Measurements from ENCODE around the gene BAIAP2. TPM values are rescaled to one million over a fixed set of nuclear protein-coding genes. Genes with fewer than 3 reads are reported as not detected.

BAIAP2 gene
- polyA plus RNA-seq, 1 donor, result 13.6 TPM

DNA sequence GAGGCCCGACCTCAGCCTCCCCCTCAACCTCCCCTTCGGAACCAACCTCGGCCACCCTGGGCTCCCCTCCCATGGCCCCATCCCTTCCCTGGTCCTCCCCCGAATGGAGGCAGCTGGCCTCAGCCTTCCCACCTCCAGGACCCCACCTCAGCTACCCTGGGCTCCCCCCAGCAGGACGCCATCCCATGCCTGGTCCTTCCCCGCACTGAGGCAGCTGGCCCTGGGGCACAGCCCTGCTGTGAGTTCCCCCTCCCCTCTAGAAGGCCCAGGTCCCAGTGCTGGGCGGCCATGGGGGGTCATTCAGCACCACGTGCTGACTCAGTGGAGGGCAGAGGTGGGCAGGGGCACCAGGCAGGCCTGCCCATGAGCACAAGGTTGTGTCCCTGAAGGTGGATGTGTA lies 101.4 kb downstream of the BAIAP2 start:
- no peak for DNase-seq
- Histone ChIP-seq H3K36me3 (ENCODE audit: control insufficient read depth, insufficient read depth, low read length) (no peaks in the 10 kb centered on the region), H3K4me3 (ENCODE audit: low read length) (no peak overlapping the region), H3K4me1 (ENCODE audit: control insufficient read depth, insufficient read depth, low read length) (peaks cover 27% of the 10 kb centered on the region), H3K9me3 (ENCODE audit: control insufficient read depth, low read depth, low read length) (peaks cover 4% of the 10 kb centered on the region), H3K27ac (ENCODE audit: low read length) (no peak overlapping the region), H3K27me3 (ENCODE audit: control insufficient read depth, insufficient read depth, low read length) (no peaks in the 10 kb centered on the region)
- 80% methylated on average over 1 of the region's 8 CpGs for WGBS (ENCODE audit: insufficient coverage, low lambda C conversion rate)

DNA sequence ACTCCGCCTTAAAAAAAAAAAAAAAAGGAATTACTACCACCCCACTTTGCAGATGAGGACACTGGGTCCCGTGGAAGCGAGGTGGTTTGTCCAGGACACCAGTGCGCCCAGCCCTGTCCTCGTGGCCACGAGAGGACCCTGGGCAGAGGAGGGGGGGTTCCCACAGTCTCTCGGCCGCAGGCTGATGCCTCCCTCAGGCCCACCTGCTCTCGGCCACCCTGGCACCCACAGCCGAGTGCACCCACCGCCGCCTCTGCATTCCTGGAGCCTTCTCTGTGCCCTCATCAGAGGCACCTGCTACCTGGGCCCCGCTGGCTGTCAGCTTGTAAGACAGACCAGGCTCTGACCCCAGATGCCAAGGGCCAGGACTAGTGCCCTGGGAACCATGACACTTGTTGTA lies 102.3 kb downstream of the BAIAP2 start:
- H3K9me3 ChIP-seq (ENCODE audit: control insufficient read depth, low read depth, low read length), result peaks cover 4% of the 10 kb centered on the region
- H3K27me3 ChIP-seq (ENCODE audit: control insufficient read depth, insufficient read depth, low read length), result no peaks in the 10 kb centered on the region
- no peak overlapping the region for H3K27ac ChIP-seq (ENCODE audit: low read length)
- H3K4me1 ChIP-seq (ENCODE audit: control insufficient read depth, insufficient read depth, low read length), result peaks cover 25% of the 10 kb centered on the region
- no peak overlapping the region for H3K4me3 ChIP-seq (ENCODE audit: low read length)
- no CpG with 5 or more reads among the region's 13 CpGs for WGBS (ENCODE audit: insufficient coverage, low lambda C conversion rate)
- DNase-seq, result no peak
- no peaks in the 10 kb centered on the region for H3K36me3 ChIP-seq (ENCODE audit: control insufficient read depth, insufficient read depth, low read length)

- H3K4me1 ChIP-seq (ENCODE audit: control insufficient read depth, insufficient read depth, low read length), result peaks cover 23% of the 10 kb centered on the region
- H3K27me3 ChIP-seq (ENCODE audit: control insufficient read depth, insufficient read depth, low read length), result no peaks in the 10 kb centered on the region
- no peak overlapping the region for H3K27ac ChIP-seq (ENCODE audit: low read length)
- no CpG with 5 or more reads among the region's 15 CpGs for WGBS (ENCODE audit: insufficient coverage, low lambda C conversion rate)
- DNase-seq, result no peak
- H3K9me3 ChIP-seq (ENCODE audit: control insufficient read depth, low read depth, low read length), result peaks cover 7% of the 10 kb centered on the region
- H3K4me3 ChIP-seq (ENCODE audit: low read length), result no peak overlapping the region
- no peaks in the 10 kb centered on the region for H3K36me3 ChIP-seq (ENCODE audit: control insufficient read depth, insufficient read depth, low read length)
Observed at GRCh38 chr17:81138083-81138482, 103.1 kb downstream of the BAIAP2 start.

GRCh38 chr17:81138500-81138899 lies 103.5 kb downstream of the BAIAP2 start:
- WGBS (ENCODE audit: insufficient coverage, low lambda C conversion rate), result no CpG with 5 or more reads among the region's 25 CpGs
- no peak for DNase-seq
- Histone ChIP-seq H3K4me1 (ENCODE audit: control insufficient read depth, insufficient read depth, low read length) (peaks cover 23% of the 10 kb centered on the region), H3K9me3 (ENCODE audit: control insufficient read depth, low read depth, low read length) (peaks cover 7% of the 10 kb centered on the region), H3K27me3 (ENCODE audit: control insufficient read depth, insufficient read depth, low read length) (no peaks in the 10 kb centered on the region), H3K27ac (ENCODE audit: low read length) (no peak overlapping the region), H3K4me3 (ENCODE audit: low read length) (no peak overlapping the region), H3K36me3 (ENCODE audit: control insufficient read depth, insufficient read depth, low read length) (no peaks in the 10 kb centered on the region)

DNA sequence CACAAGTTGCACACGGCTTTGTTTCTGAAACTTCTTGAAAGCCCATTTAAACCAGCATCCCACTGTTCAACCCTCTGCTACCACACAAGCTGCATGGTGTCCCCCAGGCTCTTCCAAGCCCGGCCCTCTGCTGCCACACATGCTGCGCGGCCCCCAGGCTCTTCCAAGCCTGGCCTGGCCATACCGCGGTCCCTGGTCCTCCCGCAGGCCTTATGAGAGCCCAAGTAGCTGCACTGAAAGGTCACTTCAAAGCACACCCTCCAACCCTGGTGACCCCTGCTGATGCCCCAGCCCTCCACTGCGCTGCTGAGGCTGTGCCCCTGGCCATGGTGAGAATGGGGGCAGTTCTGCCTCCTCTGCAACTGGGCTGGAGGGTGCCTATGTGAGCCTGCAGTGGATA lies 104.5 kb downstream of the BAIAP2 start:
- no peak for DNase-seq
- Histone ChIP-seq H3K4me3 (ENCODE audit: low read length) (no peak overlapping the region), H3K27ac (ENCODE audit: low read length) (no peak overlapping the region), H3K9me3 (ENCODE audit: control insufficient read depth, low read depth, low read length) (peaks cover 7% of the 10 kb centered on the region), H3K4me1 (ENCODE audit: control insufficient read depth, insufficient read depth, low read length) (peaks cover 23% of the 10 kb centered on the region), H3K36me3 (ENCODE audit: control insufficient read depth, insufficient read depth, low read length) (no peaks in the 10 kb centered on the region), H3K27me3 (ENCODE audit: control insufficient read depth, insufficient read depth, low read length) (no peaks in the 10 kb centered on the region)
- no CpG with 5 or more reads among the region's 8 CpGs for WGBS (ENCODE audit: insufficient coverage, low lambda C conversion rate)

DNA sequence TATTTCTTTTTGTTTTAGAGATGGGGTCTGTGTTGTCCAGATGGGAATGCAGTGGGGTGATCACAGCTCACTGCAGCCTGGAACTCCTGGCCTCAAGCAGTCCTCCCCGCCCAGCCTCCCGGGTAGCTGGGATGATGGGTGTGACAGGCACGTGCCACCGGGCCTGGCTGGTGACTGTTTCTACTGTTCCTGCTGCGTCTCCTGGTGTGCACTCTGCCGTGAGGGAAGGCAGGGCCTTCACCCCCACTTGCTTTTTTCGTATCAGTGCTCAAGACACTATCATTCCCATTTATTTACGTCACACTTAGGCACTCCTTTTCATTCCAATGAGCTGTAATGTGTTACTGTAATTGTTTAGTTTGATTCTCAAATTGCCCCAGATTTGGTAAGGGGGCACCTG lies 105.1 kb downstream of the BAIAP2 start:
- no CpG with 5 or more reads among the region's 8 CpGs for WGBS (ENCODE audit: insufficient coverage, low lambda C conversion rate)
- Histone ChIP-seq H3K27ac (ENCODE audit: low read length) (no peak overlapping the region), H3K27me3 (ENCODE audit: control insufficient read depth, insufficient read depth, low read length) (no peaks in the 10 kb centered on the region), H3K4me1 (ENCODE audit: control insufficient read depth, insufficient read depth, low read length) (peaks cover 21% of the 10 kb centered on the region), H3K4me3 (ENCODE audit: low read length) (no peak overlapping the region), H3K9me3 (ENCODE audit: control insufficient read depth, low read depth, low read length) (peaks cover 7% of the 10 kb centered on the region), H3K36me3 (ENCODE audit: control insufficient read depth, insufficient read depth, low read length) (no peaks in the 10 kb centered on the region)
- DNase-seq, result no peak

DNA sequence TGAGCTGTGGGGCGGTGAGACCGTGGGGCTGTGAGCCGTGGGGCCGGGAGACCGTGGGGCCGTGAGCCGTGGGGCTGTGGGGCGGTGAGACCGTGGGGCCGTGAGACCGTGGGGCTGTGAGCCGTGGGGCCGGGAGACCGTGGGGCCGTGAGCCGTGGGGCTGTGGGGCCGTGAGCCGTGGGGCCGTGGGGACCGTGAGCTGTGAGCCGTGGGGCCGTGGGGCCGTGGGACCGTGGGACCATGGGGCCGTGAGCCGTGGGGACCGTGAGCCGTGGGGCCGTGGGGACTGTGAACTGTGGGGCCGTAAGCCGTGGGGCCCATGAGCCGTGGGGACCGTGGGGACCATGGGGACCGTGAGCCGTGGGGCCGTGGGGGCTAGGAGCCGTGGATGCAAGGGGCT lies 105.7 kb downstream of the BAIAP2 start:
- Histone ChIP-seq H3K27me3 (ENCODE audit: control insufficient read depth, insufficient read depth, low read length) (no peaks in the 10 kb centered on the region), H3K9me3 (ENCODE audit: control insufficient read depth, low read depth, low read length) (peaks cover 7% of the 10 kb centered on the region), H3K4me3 (ENCODE audit: low read length) (no peak overlapping the region), H3K27ac (ENCODE audit: low read length) (no peak overlapping the region), H3K36me3 (ENCODE audit: control insufficient read depth, insufficient read depth, low read length) (no peaks in the 10 kb centered on the region), H3K4me1 (ENCODE audit: control insufficient read depth, insufficient read depth, low read length) (peaks cover 21% of the 10 kb centered on the region)
- WGBS (ENCODE audit: insufficient coverage, low lambda C conversion rate), result no CpG with 5 or more reads among the region's 37 CpGs
- no peak for DNase-seq

DNA sequence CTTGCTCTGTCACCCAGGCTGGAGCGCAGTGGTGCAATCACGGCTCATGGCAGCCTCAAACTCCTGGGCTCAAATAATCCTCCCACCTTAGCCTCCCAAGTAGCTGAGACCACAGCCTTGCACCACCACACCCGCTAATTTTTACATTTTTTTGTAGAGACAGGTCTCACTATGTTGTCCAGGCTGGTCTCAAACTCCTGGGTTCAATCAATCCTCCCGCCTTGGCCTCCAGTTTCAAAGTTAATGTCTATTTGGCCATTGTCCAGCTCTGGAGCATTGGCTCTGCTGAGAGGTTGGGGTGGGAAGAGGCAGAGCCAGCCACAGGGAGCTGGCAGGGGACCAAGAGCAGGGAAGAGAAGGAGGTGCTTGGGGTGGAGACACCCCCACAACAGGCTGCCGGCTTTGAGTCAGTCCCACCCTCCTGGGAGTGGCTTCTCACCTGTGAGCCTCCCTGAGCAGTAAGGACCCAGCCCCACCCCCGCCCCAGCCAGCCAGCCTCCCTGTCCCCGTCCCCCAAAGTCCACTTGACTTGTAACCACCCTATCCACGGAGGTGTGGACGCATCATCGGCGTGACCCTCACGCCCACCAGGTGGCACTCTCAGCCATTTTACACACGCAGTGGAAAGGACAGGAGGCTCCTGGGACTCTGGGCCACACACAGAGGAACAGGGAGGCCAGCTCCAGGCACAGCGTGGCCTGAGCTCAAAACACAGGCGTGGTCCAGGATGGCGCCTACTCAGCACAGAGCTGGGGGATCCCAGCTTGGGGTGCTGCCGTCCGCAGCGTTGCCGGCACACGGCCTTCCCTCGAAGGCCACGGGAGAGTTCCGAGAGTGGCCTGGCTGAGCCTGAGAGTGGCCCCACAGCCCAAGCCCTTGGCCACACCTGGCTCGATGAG lies 107.6 kb downstream of the BAIAP2 start:
- no CpG with 5 or more reads among the region's 25 CpGs for WGBS (ENCODE audit: insufficient coverage, low lambda C conversion rate)
- peaks cover 7% of the 10 kb centered on the region for H3K9me3 ChIP-seq (ENCODE audit: control insufficient read depth, low read depth, low read length)
- H3K36me3 ChIP-seq (ENCODE audit: control insufficient read depth, insufficient read depth, low read length), result no peaks in the 10 kb centered on the region
- DNase-seq, result peak; percentile 94 to 96
- H3K27me3 ChIP-seq (ENCODE audit: control insufficient read depth, insufficient read depth, low read length), result no peaks in the 10 kb centered on the region
- H3K27ac ChIP-seq (ENCODE audit: low read length), result peak overlapping the region; percentile 52
- H3K4me1 ChIP-seq (ENCODE audit: control insufficient read depth, insufficient read depth, low read length), result peaks cover 21% of the 10 kb centered on the region
- H3K4me3 ChIP-seq (ENCODE audit: low read length), result no peak overlapping the region

GRCh38 chr17:81143200-81143527 lies 108.2 kb downstream of the BAIAP2 start:
- WGBS (ENCODE audit: insufficient coverage, low lambda C conversion rate), result no CpG with 5 or more reads among the region's 11 CpGs
- H3K27ac ChIP-seq (ENCODE audit: low read length), result peak overlapping the region; percentile 52
- DNase-seq, result no peak

DNA sequence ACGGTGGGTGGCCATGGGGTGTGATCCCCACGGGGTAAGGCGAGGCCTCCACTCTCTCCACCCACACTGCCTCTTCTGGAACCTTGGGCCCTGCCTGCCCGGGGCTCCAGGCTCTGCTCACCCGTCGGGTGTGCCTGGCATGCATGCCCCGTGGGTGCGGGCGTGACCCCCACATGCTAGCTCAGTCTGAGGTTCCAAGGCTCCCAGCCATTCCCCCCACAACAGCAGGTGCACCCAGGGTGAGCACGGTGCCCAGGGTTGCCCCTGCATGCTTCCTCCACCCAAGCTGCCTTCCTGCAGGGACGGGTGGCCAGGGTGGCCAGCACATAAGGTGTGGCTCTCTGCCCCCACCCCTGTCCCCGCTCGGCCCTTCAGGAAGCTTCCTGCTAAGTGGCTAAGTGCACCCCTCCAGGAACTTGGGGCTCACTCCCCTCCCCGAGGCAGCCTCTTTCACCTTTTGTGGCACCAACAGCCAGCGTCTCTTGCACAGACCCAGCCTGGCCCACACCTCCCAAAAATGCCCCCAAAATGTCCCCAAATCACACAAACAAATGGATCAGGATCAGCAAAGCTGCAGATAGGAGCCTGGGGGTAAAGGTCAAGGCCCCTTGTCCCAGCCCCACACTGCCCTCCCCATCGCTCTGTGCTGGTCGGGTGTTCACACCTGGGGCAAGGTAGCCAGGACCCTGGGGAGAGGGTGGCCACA lies 108.9 kb downstream of the BAIAP2 start:
- Histone ChIP-seq H3K27me3 (ENCODE audit: control insufficient read depth, insufficient read depth, low read length) (no peaks in the 10 kb centered on the region), H3K4me3 (ENCODE audit: low read length) (no peak overlapping the region), H3K9me3 (ENCODE audit: control insufficient read depth, low read depth, low read length) (peaks cover 3% of the 10 kb centered on the region), H3K36me3 (ENCODE audit: control insufficient read depth, insufficient read depth, low read length) (no peaks in the 10 kb centered on the region), H3K4me1 (ENCODE audit: control insufficient read depth, insufficient read depth, low read length) (peaks cover 21% of the 10 kb centered on the region), H3K27ac (ENCODE audit: low read length) (no peak overlapping the region)
- WGBS (ENCODE audit: insufficient coverage, low lambda C conversion rate), result no CpG with 5 or more reads among the region's 17 CpGs
- peak in 1 of 2 donors; percentile 21 for DNase-seq

More at GRCh38 chr17:81143200-81143527, 108.2 kb downstream of the BAIAP2 start:
- Histone ChIP-seq H3K9me3 (ENCODE audit: control insufficient read depth, low read depth, low read length) (peaks cover 6% of the 10 kb centered on the region), H3K4me3 (ENCODE audit: low read length) (no peak overlapping the region), H3K36me3 (ENCODE audit: control insufficient read depth, insufficient read depth, low read length) (no peaks in the 10 kb centered on the region), H3K4me1 (ENCODE audit: control insufficient read depth, insufficient read depth, low read length) (peaks cover 21% of the 10 kb centered on the region), H3K27me3 (ENCODE audit: control insufficient read depth, insufficient read depth, low read length) (no peaks in the 10 kb centered on the region)

Measured in large intestine (tissue), 3 donors.